Esophagus muscularis mucosa (tissue), 2 donors: ENCODE data around the gene TUBE1.

Experiments
- EP300 ChIP-seq: sonication (generic); formaldehyde crosslinking; IDR thresholded peaks from one replicate; pipeline ENCODE4 v1.6.1; 2017; ENCODE audit warnings: antibody characterized with exemption
- POLR2A ChIP-seq: fragments of 450-650 bp; IDR thresholded peaks from one replicate; pipeline ENCODE4 v1.6.1; 2017; ENCODE audit warnings: antibody characterized with exemption, moderate library complexity, mild to moderate bottlenecking, low read depth

GRCh38 chr6:112130878-112131277 is 43.6 kb upstream of the TUBE1 start:
- TF ChIP-seq EP300, result no peak
- no peak for TF ChIP-seq POLR2A
